Upper lobe of left lung (tissue), 4 donors: ENCODE results near the gene PRDM16.

Experiments used
- CTCF ChIP-seq, 6 experiments: fragments of 450-650 bp in 4 of 6; fragments of 200-600 bp in 2 of 6; sonication (generic) in 2 of 6; IDR thresholded peaks; one replicate each; pipeline ENCODE4 v1.5.1; 2016 to 2019; ENCODE audit warnings: antibody characterized with exemption in 6 of 6
- EP300 ChIP-seq, 4 donors: sonication (generic); formaldehyde crosslinking; IDR thresholded peaks; one replicate each; pipeline ENCODE4 v1.5.1; 2017; ENCODE audit warnings: antibody characterized with exemption in 4 of 4, control low read depth in 2 of 4
- POLR2AphosphoS5 ChIP-seq, 2 donors: sonication (generic); formaldehyde crosslinking; IDR thresholded peaks; one replicate each; pipeline ENCODE4 v1.5.1; 2017; ENCODE audit warnings: antibody characterized with exemption in 2 of 2

GRCh38 chr1:3064901-3065300 lies 4.1 kb upstream of the PRDM16 start:
- TF ChIP-seq EP300 (IDR thresholded peaks at IDR 0.05) (no peak), CTCF (IDR thresholded peaks at IDR 0.05) (no peak), POLR2AphosphoS5 (IDR thresholded peaks at IDR 0.05) (no peak)
